Measurements from ENCODE around the gene CYB5R3. TPM values are rescaled to one million over a fixed set of nuclear protein-coding genes. Genes with fewer than 3 reads are reported as not detected.
"Not testable (repeated sequence)": the region's sequence is repeated elsewhere in the genome, so short reads cannot be mapped to it uniquely, and the experiment has no call there.

CYB5R3 gene
- total RNA-seq, 1 donor from 2014 or later, result 181 TPM

GRCh38 chr22:42670921-42671709 is 21.9 kb upstream of the CYB5R3 start:
- Mint-ChIP-seq H3K4me1 (ENCODE audit: low read depth, unreplicated experiment) (no peaks in the 10 kb centered on the region), H3K4me3 (ENCODE audit: unreplicated experiment) (no peak overlapping the region)

GRCh38 chr22:42670046-42670445 is 20.9 kb upstream of the CYB5R3 start:
- FAIRE-seq (no peak), DNase-seq (ENCODE audit: low read depth) (no peak)
- no peaks in the 10 kb centered on the region for H3K36me3 Mint-ChIP-seq (ENCODE audit: low read depth, unreplicated experiment)

More at GRCh38 chr22:42670921-42671709, 21.9 kb upstream of the CYB5R3 start:
- FAIRE-seq, result no peak
- TF ChIP-seq CTCF (IDR thresholded peaks at IDR 0.05; ENCODE audit: insufficient read depth, low read depth, low read length), result no peak
- no peak for TF ChIP-seq EZH2 (IDR thresholded peaks at IDR 0.05; ENCODE audit: insufficient read depth, low read length)
- Histone ChIP-seq H3K27ac (ENCODE audit: low read depth, low read length) (no peak overlapping the region), H3K4me2 (ENCODE audit: low read length) (no peak overlapping the region), H3K9ac (ENCODE audit: low read length) (no peak overlapping the region), H2AFZ (ENCODE audit: low read depth, low read length) (no peak overlapping the region), H3K27me3 (ENCODE audit: insufficient read depth, low read length) (no peaks in the 10 kb centered on the region), H4K20me1 (ENCODE audit: insufficient read depth, low read length) (no peaks in the 10 kb centered on the region), H3K4me1 (ENCODE audit: insufficient read depth, low read length) (no peaks in the 10 kb centered on the region), H3K9me3 (ENCODE audit: insufficient read depth, low read depth, low read length) (no peaks in the 10 kb centered on the region), H3K4me3 (ENCODE audit: insufficient read depth, low read depth, low read length) (no peak overlapping the region), H3K36me3 (ENCODE audit: insufficient read depth, low read length) (no peaks in the 10 kb centered on the region), H3K79me2 (ENCODE audit: insufficient read depth, low read length) (no peaks in the 10 kb centered on the region)
- Mint-ChIP-seq H3K27ac (ENCODE audit: unreplicated experiment) (no peak overlapping the region), H3K36me3 (ENCODE audit: low read depth, unreplicated experiment) (no peaks in the 10 kb centered on the region), H3K9me3 (ENCODE audit: unreplicated experiment) (no peaks in the 10 kb centered on the region), H3K27me3 (ENCODE audit: low read depth, unreplicated experiment) (peaks cover 3% of the 10 kb centered on the region)
- no peak for DNase-seq (ENCODE audit: low read depth)

GRCh38 chr22:42666393-42666792 is 17.2 kb upstream of the CYB5R3 start:
- FAIRE-seq, result not testable (repeated sequence)

More at GRCh38 chr22:42670046-42670445, 20.9 kb upstream of the CYB5R3 start:
- Histone ChIP-seq H4K20me1 (ENCODE audit: insufficient read depth, low read length) (no peaks in the 10 kb centered on the region), H3K4me3 (ENCODE audit: insufficient read depth, low read depth, low read length) (no peak overlapping the region), H3K36me3 (ENCODE audit: insufficient read depth, low read length) (no peaks in the 10 kb centered on the region), H3K79me2 (ENCODE audit: insufficient read depth, low read length) (no peaks in the 10 kb centered on the region), H3K4me1 (ENCODE audit: insufficient read depth, low read length) (no peaks in the 10 kb centered on the region), H2AFZ (ENCODE audit: low read depth, low read length) (no peak overlapping the region), H3K4me2 (ENCODE audit: low read length) (no peak overlapping the region), H3K9me3 (ENCODE audit: insufficient read depth, low read depth, low read length) (no peaks in the 10 kb centered on the region), H3K9ac (ENCODE audit: low read length) (no peak overlapping the region), H3K27ac (ENCODE audit: low read depth, low read length) (no peak overlapping the region), H3K27me3 (ENCODE audit: insufficient read depth, low read length) (no peaks in the 10 kb centered on the region)
- no peak overlapping the region for H3K27ac Mint-ChIP-seq (ENCODE audit: unreplicated experiment)
- TF ChIP-seq EZH2 (IDR thresholded peaks at IDR 0.05; ENCODE audit: insufficient read depth, low read length) (no peak), CTCF (IDR thresholded peaks at IDR 0.05; ENCODE audit: insufficient read depth, low read depth, low read length) (no peak)
- H3K4me1 Mint-ChIP-seq (ENCODE audit: low read depth, unreplicated experiment), result no peaks in the 10 kb centered on the region
- H3K9me3 Mint-ChIP-seq (ENCODE audit: unreplicated experiment), result no peaks in the 10 kb centered on the region
- peaks cover 10% of the 10 kb centered on the region for H3K27me3 Mint-ChIP-seq (ENCODE audit: low read depth, unreplicated experiment)
- no peak overlapping the region for H3K4me3 Mint-ChIP-seq (ENCODE audit: unreplicated experiment)

More at GRCh38 chr22:42666393-42666792, 17.2 kb upstream of the CYB5R3 start:
- not testable (repeated sequence) for H3K4me3 Mint-ChIP-seq (ENCODE audit: unreplicated experiment); H3K4me1 Mint-ChIP-seq (ENCODE audit: low read depth, unreplicated experiment); H2AFZ ChIP-seq (ENCODE audit: low read depth, low read length); H3K4me2 ChIP-seq (ENCODE audit: low read length); H3K36me3 Mint-ChIP-seq (ENCODE audit: low read depth, unreplicated experiment); H3K36me3 ChIP-seq (ENCODE audit: insufficient read depth, low read length); DNase-seq (ENCODE audit: low read depth); H3K27ac Mint-ChIP-seq (ENCODE audit: unreplicated experiment); H3K9me3 Mint-ChIP-seq (ENCODE audit: unreplicated experiment); H3K4me3 ChIP-seq (ENCODE audit: insufficient read depth, low read depth, low read length); H3K27me3 ChIP-seq (ENCODE audit: insufficient read depth, low read length); H3K79me2 ChIP-seq (ENCODE audit: insufficient read depth, low read length); H4K20me1 ChIP-seq (ENCODE audit: insufficient read depth, low read length); H3K27ac ChIP-seq (ENCODE audit: low read depth, low read length); H3K9ac ChIP-seq (ENCODE audit: low read length); H3K4me1 ChIP-seq (ENCODE audit: insufficient read depth, low read length); H3K9me3 ChIP-seq (ENCODE audit: insufficient read depth, low read depth, low read length)
- peaks cover 18% of the 10 kb centered on the region for H3K27me3 Mint-ChIP-seq (ENCODE audit: low read depth, unreplicated experiment)

Data from astrocyte (in vitro differentiated cells and primary cell).